DMS 273 treated with DMSO at 0.1 percent for 48 hours (cell line): ENCODE results near the gene RBBP8NL.
"Not testable (repeated sequence)": the region's sequence is repeated elsewhere in the genome, so short reads cannot be mapped to it uniquely, and the experiment has no call there.

ENCODE experiments used
- DNase-seq: peaks from one replicate; lab custom pipeline; 2025; lab: John Stamatoyannopoulos, UW

Gene RBBP8NL

DNA sequence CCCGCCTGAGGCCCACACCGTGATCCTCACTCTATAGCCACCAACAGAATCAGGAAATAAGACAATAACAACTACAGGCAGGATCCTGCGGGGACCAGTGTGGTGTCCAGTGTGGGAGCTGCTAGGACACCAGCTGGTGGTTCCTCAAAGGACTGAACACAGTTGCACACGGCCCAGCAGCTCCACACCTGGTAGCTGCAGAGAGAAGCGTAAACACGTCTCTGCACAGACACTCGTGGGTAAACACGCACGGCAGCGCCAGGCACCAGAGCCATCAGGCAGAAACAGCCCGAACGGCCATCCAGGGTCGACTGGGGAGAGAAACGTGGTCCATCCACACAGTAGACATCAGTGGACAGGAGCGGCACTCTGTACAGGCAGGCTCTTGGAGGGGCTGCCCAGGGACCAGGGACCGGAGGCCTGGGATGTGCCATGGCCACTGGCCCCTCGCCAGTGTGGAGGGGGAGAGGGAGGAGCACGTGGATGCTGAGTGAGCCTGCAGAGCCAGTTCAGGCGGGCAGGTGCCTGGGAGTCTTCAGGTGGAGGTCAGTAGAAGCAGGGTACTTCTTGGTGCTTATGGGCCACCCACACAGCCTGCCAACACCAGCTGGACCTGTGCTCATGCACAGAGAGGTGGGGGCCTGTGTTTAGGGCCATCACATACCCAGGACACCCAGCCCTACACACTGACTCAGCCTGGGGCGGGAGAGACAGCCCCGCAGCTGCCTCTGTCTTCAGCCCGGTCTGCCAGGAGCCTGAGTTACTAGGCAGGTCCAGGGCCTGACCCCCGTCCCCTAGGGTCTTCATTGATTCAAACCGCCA lies 52.8 kb downstream of the RBBP8NL start:
- DNase-seq, result no peak

DNA sequence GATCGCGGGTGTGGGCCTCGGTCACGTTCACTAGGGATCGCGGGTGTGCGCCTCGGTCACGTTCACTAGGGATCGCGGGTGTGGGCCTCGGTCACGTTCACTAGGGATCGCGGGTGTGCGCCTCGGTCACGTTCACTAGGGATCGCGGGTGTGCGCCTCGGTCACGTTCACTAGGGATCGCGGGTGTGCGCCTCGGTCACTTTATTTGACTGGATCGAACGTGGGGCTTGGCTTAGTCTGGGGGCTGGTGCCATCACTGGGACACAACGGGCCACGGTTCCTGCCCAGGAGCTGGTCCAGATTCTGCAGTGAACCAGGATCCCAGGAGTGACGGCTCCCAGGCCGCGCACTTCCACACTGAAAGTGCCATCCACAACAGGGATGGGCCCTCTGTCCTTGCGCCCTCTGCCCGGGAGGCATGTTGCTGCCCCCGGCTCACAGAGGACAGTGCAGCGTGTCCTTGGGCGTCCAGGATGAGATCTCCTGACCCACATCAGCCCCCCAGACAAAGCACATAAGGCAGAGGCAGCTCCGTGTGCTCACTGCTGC lies 53.6 kb downstream of the RBBP8NL start:
- DNase-seq, result not testable (repeated sequence)

DNA sequence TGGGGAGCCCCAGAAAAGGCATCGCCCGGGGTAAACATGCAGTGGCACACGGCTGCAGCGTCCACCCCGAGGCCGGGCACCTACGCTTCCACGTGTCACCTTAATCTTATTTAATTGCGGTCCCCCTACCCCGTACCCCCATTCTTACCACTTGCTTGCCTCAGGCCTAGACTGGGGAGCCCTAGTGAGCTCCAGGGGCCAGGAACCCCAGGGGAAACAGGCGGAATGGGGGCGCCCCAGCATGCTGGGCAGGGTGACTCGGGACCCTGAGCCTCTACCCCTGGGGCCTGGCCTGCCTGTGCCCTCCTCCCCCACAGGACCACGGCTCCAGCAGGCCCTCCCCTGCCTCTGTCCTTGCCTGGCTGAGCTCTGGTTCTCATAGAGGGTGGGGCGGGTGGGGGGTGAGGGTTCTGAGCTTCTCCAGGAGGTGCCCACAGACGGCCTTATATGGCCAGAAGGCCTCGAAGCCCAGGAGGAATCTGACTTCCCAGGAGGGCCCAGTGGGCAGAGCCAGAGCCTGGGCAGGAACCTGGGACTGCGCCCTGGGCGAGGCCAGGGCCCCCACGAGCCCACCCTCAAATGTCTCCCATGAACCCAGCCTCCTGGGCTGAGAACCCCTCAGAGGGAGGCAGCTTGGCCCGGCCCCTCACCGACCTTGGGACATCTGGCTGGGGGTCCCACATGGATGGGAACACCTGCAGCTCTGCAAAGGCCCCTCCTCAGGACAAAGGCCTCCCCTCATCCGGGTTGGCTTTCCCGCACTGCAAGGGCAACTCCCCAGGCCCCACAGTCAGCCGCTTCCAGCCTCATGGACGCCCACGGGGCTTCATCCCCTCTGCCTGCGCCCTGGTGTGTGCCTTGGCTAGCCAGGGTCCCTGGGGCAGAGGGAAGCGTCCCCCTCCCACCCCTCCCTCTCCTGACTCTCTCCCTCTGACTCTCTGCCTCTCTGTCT lies 55.0 kb downstream of the RBBP8NL start:
- DNase-seq, result no peak

DNA sequence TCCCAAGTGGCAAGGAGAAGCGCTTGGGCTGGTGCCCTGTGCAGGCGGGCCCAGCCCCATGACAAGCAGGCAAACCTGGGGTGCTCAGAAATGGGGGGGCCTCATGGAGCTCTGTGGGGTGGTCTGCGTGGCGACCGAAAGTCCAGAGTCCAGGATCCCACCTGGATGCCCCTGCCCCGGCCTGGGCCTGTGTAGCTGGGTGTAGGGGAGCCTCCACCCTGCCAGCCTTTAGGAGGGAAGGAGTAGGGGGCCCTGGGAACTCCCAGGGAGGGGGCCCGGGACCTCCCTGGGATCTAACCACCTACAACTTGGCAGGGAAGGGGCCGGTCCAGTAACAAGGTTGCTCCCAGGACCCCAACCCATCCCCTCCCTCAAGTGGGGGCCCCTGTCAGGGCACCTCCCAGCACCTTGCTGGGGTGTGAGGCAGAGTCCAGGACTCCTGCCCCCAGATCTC lies 55.7 kb downstream of the RBBP8NL start:
- DNase-seq, result no peak

DNA sequence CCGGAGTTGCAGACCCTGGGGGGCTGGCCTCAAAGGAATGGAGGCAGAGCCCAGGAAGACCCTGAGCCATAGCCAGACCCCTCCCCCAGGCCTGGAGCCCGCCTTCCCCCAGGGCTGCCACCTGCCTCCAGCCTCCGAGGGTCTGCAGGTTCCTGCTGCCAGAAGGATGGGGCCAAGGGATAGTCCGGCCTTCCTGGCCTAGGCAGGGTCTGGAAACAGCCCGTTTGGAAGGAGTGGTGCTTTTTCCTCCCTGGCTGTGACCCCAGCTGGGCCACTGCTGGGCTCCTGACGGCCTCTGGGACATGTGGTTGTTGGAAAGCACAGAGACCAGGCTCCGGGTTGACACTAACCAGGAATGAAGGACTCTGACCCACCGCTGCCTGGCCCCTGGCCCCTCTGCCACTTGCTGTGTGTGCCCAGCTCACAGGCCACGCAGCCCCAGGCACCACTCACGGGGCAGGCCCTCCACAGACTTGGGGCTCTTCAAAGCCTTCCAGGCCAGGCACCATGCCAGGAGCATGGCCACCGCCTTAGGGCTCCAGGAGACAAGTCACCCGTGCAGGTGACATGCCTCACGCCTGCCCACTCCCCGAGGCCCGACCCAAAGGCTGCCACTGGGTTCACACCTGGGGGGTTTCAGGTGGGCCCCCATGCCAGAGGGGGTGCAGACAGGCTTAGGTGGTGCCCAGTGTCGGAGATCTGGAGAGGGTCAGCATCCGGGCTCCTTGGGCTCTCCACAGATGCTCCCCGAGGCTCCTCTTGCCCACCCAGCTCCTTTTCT lies 56.3 kb downstream of the RBBP8NL start:
- DNase-seq, result no peak

DNA sequence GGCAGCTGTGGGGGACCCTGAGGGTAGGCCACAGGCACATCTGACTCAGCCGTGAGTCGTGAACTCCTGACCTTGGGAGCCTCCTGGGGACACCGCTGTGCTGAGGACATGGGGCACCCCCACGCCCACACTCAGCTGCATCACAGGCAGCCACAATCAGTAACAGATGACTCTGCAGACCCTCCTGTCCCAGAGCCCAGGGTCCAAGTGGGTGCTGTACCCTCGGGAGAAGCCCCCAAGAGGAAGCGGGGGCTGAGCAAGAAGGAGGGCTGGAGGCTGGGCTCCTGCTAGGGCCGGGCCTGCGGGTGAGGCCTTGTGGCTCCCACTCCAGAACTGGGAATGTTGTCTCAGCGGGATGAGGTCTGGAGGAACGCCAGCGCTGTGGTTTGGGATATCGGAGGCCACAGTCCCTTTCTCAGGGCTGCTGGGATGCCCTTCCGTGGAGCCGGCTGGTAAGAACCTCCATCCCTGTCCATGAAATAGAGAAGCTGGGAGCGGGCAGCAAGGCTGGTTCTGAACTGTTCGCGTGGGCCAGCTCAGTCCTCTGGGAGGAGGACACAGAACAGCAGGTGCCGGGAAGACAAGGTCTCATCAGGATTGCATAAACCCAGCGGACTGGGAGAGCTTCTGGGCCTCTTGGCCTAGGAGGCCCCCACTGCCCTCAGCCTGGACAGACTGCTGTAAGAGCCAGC lies 57.1 kb downstream of the RBBP8NL start:
- DNase-seq, result no peak

DNA sequence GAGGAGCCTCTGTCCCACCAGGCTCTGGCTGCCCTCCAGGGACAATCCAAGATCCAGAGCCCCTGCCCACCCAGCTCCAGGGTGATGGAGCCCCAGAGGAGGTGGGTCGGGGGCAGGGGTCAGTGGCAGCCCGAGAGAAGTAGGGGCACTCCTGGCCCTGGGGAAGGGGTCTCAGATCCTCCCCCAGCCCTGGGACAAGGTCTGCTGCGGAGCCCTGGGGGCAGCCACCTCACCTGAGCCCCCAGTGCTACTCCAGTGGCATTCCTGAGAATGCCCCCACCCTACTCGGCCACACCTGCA lies 57.6 kb downstream of the RBBP8NL start:
- DNase-seq, result no peak

DNA sequence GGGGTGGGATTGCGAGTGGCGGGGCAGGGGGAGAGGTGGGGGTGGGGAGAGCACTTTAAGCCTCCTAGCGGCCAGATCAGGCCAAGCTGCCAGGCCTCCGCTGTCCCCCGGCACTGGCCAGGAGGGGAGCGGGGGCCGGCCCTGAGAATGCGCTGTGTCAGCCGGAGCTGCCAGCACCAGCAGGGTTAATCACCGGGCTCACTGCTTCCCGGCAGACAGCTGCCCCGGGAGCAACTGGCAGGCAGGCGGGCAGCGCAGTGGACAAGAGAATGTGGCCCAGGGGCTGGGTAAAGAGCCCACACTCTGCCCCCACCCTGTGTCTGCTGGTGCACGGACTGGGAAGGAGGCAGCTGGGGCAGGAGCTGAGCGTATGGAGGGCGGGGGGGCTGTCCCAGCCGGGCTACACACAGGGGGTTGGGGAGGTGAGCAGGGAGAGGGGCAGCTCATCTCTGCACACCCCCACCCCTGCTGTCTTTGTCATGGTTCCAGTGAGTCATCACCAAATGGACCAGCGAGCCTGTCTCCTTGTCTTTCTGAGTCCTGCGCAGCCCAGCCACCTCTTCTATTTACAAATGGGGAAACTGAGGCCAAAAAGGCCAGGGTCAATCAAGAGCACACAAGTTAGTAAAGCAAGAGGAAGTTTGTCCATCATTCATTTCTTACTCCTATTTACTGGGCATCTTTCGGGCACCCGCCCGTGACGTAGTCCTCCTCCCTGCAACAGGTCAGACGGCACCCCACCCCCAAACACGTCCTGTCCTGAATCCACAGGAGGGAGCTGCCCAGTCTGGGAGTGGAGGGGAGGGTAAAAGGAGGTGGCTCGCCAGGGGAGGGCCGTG lies 58.1 kb downstream of the RBBP8NL start:
- DNase-seq, result no peak

DNA sequence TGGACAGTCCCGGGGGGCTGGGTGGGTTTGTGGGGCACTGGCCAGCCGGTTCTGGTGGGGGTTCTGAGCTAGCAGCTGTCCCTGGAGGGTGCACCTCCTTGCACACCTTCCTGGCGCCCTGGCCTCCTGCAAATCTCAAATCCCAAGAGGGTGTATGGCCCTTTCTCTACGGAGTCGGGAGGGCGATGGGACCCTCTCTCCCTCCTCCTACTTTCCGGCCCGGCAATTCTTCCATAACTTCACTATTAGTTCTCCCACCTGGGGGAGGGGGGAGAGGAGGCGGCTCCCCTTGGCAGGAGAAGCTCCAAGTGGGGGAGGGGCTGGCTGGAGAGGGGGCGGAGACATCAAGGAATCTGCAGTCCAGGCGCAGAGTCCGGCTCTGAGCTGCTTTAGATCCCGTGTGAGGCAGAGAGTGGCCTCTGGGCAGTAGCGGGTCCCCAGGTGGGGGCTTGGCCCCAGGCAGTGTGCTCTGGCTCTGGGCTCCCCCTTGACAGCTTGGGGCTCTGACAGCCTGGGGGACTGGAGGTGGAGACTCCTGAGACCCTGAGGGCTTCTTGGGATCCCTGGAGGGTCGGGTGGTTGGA lies 58.9 kb downstream of the RBBP8NL start:
- no peak for DNase-seq

DNA sequence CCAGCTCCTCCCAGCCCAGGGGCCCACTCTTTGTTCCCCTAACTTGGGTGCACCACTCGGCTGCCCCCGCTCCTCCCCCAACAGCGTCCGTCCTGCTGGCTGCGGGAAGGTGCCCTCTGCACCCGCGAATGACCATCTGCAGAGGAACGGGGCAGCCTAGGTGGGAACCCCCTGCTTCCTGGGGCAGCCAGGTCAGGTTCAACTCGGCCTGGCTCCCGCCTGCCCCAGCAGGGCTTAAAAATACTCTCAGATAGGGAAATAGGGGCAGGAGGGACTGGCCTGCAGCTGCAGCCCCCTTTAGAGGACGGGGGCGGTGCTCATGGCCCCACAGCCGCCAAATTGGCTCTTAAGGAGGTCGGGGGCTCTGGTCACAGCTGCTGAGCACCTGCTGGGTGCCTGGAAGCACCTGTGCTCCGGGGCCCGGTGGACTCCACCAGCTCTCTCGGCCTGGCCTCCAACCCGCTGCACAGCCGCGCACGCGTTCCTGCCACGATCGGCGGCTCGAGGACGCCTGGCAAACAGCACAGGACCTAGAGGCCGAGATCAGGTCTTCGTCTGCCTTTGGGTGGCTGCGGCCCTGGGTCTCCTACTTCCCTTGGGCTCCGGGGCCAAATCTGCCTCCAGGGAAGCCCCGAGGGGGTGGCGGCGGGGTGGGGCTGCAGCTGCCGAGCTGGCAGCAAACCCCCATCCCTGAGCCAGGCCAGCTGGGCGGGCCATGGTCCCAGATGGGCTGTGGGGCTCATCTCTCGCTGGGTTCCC lies 59.5 kb downstream of the RBBP8NL start:
- no peak for DNase-seq

DNA sequence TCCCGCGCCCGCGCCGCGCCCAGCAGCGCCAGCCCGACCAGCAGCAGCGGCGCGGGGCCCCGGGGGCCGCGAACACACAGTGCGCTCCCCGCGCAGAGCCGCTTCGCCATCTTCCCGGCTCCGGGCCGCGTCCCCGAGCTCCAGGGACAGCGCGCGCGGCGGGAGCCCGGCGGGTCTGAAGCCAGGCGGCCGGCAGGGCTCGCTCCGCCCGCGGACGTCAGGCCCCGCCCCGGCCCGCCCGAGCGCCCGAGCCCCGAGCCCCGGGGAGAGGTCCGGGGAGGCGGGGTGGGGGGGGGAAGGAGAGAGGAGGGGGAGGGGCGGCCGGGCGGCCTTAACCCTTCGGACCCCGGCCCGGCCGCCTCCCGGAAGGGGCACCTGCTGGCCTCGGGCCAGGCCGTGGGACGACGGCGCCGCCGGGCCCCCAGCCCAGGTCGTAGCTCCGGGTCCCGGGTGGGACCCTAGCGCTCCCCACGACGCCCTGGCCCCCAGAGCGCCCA lies 60.2 kb downstream of the RBBP8NL start, which contains the start of gene LAMA5:
Gene LAMA5 (minus strand): TSS at position 177 of the 497 bp plus-strand sequence. CDS start 67 bp downstream, at position 110.
- no peak for DNase-seq

DNA sequence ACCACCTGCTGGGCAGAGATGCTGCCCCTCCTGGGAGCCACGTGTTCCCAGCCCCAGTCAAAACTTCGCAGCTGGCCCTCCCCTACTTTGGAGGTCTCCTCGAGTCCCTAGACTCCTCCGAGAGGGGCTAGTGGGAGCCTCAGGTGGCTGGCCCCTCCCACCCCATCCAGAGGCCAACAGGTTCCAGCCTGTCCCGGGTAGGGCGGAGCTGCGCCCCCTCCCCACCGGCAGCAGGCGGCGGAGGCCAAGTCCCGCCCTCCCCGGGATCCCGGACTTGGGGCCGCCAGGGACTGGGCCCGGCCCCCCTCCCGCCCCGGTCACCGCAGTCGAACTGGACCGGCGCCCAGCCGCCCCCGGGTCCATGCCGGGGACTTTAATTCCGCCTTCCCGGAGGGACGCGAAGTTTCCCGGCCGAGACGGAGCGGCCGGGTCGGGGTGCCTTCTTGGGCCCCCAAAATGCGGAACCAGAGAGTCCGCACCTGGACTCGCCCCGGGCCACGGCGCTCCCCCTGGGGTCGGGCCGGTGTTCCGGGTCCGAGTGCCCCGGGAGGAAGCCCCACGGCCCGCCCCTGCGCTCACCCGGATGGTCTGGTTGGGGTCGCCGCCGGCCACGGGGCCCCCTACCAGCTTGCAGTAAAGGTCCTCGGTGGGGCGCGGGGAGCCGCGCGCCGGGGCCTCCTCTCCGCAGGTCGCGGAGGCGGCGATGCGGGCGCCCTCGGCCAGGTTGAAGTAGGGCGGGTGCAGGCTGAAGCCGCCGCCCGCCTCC lies 60.8 kb downstream of the RBBP8NL start:
- DNase-seq, result no peak

DNA sequence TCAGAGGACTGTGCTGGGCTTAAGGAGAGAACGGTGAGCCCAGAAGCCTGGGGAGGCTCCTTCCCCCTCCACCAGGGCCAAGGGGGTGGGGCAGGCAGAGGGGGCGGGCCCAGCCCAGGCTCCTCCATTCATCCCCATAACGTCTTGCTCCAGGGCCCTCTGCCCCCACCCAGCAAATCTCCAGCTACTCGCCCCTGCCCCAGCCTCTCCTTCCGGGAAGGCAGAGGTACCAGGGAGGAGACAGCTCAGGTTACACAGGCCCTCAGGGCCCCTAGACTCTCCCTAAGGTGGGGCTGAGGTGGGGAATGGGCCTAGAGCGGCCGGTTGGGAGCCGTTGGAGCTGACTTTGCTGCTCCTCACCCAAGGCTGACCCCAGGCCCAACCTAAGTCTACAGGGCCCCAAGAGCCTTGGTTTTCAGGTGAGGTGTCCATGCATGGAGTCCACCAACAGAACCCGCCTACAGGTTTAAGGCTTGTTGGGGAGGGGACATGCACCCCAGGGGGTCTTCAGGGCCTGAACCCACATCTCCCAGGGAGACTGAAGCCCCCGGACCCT lies 61.4 kb downstream of the RBBP8NL start:
- DNase-seq, result no peak

DNA sequence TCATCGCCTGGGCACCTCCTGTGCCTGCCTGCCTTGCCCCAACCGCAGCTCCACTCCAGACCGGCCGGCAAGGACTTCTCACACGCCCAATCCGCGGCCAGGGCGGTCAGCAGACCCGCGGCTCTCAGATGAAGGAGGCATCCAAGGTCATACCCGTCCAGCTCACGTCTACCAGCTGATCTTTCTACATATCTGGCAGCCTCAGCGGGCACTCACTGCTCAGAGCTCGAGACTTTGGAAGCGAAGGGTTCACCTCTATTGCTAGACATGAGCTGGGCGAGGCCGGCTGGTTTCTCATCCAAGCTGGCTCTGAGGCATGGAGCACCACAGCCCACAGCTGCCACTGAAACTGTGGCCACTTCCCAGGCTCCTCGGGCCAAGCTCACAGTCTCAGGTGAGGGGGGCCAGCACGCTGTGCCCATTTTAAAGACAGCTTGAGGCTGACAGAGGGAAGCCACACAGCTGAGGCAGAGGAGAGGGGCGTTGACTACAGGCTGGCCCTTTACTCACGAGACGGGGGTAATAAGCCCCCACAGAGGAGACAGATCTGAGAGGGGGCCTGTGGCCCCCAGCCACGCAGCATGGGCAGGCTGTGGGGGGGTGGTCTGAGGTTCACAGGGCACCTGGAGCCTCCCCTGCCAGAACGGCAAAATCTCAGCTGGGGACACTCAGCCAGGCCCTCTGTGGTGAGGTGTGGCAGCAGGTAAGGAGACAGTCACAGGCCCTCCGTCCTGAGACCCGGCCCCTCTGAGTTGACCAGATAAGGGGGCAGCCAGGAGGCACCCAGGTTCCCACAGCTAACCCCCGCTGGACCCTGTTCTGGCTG lies 62.2 kb downstream of the RBBP8NL start:
- no peak for DNase-seq

DNA sequence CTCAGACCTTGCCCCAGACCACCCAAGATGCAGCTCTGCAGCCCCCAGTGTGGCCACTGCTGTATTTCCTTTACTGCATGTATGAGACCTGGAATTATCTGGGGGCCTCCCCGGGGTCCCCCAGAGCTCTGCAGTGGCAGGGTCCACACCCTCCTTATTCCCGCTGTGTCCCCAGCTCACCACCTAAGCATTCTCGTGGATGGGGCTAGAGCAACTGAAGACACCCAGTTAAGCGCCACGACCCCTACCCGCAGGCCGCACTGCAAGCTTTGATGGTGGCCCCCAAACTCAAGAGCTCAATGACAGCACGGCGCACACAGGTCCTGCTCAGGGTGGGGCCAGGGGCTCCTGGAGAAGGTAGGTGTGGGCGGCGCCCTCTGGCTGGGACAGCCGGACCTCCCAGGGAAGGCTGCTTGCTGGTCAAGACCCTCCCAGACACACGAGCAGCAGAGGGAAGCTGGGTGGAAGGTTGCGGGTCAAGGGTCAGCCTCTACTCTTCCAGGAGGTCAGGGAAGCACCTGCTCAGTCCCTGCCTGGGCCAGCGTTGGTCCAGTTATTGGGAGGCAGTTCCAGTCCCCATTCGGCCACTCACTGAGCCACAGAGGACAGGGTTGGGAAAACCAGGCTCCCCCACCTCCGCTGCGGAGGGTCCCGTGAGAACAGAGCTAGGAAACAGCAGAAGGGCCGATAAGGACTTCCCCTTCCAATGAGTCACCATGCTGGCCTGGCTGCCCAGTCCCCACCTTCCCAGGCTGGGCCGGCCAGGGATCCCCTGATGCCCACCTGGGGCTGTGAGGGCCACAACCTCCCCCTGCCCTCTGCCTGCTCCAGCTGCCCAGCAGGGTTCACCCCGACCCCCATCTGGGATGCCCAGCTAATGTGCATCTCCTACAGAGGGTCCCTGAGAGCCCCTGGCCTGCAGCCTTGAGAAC lies 63.2 kb downstream of the RBBP8NL start:
- no peak for DNase-seq
